Epidermal melanocyte (primary cell): ENCODE measurements around the gene RPP14.
"Not testable (repeated sequence)": the region's sequence is repeated elsewhere in the genome, so short reads cannot be mapped to it uniquely, and the experiment has no call there.

Experiments
- DNase-seq: peaks from one replicate; pipeline ENCODE4 v3.0.0; 2011; ENCODE audit warnings: low spot score; ENCODE audit not compliant: insufficient read length

RPP14 gene

DNA sequence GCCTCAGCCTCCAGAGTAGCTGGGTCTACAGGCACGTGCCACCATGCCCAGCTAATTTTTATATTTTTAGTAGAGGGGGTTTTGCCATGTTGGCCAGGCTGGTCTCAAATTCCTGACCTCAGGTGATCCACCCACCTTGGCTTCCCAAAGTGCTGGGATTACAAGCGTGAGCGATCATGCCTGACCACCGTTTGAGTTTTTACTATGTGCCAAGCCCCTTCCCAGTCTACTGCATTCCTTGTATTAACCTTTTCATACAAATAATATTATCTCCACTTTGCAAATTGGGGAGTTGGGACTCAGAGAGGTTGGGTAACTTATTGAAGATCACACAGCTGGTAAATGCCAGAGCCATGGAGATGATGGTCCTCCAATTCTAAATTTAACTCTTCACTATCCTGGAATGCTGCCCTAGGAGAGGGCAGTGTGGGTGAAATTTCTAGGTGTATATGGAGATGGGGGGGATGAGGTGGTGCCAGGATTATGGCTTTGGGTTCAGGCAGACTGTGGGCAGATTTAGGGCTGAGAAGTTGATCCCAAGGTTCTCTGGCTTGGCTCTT, 25.6 kb downstream of the RPP14 start:
- DNase-seq: no peak

DNA sequence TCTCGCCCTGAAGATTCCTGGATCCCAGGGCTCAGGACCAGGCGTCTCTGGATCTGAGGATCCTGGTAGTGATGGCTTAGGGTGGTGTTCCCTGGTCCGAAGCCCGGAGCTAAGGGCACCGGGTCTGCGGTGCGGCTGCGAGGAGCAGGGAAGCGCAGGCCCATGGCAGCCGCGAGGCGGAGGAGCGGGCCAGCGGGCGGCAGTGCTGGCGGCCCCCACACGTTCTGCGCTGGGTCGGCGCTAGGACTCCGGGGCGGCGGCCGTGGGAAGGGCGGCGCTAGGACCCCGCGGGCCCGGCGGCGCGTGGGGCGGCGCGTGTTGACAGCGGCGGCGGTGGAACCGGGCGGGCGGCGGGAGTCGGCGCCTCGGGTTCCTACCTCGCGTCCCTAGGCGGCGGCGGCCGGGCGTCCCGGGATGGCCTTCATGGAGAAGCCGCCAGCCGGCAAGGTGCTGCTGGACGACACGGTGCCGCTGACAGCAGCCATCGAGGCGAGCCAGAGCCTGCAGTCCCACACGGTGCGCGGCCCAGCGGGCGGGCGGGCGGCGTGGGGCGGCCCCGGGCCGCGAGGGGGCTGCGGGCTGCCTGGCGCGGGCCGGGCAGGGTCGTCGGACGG, 26.6 kb downstream of the RPP14 start, which contains the start of gene PXK:
Gene PXK, plus strand, starts transcription at position 318 of the 614 bp plus-strand sequence. Its CDS starts 97 bp downstream, at position 415.
- peak; percentile 49 for DNase-seq

DNA sequence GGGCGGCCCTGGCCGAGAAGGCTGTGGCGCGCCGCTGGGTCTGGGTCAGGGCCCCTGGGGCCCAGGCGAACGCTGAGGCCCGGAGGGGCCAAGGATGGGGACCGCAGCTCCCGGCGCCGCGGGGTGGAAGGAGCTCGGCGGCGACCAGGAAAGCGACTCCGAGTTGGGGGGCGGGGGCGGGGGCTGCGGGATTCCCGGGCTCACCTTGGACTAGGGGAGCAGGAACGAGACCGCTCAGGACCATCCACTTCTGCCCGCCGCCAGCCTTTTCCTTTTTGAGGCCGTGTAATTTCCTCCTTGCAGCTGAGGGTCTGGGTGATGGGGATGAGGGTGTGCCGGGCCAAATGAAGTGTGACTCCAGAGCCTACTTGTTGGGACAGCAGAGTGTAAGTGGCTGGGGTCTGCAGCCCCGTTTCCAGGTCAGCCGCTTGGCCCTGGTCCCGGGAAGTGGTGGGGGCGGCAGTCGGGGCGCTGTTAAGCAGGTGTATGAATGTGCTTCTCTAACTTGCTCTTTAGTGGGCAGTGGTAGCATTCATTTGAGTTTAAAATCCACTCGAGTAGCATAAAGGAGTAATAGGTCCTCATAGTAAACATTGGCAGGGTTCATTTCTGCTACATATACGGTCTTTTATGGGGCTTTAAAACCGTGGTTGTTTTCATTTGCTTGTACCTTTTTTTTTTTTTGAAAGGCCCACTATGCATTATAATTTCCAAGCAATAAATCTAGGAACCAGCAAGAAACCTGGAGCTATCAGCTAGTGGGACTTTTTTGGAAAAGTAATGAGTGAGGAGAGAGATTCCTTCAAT, 27.4 kb downstream of the RPP14 start:
- no peak for DNase-seq

DNA sequence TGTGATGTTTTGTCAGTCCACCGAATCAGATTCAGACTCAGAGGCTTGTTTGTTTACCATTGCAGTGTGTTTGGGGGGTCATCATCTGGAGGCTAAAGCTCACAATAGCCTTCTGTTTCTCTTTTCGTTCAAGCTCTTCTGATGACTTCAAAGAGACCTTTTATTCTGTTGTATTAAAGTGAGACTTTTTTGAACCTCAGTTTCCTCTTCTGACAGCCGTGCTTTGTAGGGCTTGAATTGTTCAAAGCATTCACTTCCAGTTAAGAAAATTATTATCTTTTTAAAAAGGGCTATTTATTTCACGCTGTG, 27.9 kb downstream of the RPP14 start:
- peak; percentile 66 for DNase-seq

DNA sequence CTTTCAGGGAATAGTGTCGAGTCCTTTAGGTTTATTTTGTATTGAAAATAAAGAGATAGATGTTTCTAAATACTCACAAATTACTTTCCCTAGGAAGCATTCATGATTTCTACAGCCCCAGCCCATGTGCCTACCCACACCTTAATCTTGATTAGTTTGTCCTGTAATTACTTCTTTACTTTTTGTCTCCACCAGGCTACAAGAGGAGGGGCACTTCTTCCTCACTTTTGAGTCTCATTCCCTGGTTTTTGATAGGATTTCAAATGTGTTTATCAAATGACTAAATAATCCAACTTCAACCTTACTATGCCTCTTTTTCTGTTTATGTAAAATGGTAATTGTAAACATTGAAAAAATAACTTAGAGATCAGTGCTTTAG, 28.4 kb downstream of the RPP14 start:
- DNase-seq: no peak

DNA sequence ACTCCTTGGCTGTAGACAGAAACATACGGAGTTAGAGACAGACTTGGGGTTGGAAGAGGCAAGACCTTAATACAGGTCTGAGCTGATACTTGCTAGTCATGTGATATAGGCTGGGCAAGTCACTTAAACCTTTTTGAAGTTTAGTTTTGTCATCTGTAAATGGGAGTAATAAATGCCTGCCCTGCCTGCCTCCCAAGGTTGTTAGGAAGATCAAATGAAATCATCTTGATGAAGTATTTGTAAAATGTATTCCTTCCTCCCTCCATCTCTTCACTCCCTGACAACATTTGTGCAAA, 29.6 kb downstream of the RPP14 start:
- no peak for DNase-seq

DNA sequence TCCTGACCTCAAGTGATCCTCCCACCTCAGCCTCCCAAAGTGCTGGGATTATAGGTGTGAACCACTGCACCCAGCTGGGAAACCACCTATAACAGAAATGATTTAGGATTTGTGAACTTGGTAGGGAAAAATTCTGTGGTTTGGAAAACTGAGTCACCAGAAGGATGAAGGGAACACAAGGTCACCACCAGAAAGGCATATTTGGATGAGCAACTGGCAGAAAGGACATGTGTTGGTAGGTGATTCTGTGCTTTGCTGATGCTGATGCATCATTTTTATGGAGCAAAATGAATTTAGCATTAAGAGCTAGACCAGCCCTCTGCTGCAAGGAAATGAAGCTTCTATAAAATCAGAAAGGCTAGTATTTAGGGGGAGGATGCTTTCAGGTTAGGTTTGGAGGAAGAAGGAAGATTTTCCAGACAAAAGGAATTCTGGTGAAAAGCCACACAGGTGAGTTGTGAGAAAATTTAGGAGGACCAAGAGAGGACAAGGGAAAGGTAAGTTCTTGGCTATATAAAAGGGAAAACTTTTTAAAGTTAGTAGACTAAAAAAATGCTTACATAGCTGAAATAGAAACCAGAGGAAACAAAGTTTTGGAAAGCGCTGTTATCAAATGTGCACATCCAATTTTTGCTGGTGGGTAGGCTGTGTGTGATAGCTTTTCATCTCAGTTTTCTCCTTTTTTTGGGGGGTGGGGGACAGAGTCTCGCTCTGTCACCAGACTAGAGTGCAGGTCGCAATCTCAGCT, 30.3 kb downstream of the RPP14 start:
- DNase-seq: no peak

DNA sequence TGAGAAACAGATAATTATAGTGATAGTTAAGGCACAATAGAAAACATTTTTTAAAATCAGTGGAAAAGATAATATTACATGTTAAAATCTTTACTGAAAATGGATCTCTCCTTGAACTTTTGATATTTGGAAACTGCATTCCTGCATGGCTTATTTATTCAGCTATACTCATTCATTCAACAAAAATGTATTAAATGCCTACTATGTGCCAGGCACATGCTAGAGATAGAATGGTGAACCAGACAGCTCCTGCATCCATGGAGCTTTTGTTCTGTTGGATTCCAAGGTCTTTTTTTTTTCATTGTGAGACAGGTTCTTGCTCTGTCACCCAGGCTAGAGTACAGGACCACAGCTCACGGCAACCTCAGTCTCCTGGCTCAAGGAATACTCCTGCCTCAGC, 31.1 kb downstream of the RPP14 start:
- DNase-seq: no peak

DNA sequence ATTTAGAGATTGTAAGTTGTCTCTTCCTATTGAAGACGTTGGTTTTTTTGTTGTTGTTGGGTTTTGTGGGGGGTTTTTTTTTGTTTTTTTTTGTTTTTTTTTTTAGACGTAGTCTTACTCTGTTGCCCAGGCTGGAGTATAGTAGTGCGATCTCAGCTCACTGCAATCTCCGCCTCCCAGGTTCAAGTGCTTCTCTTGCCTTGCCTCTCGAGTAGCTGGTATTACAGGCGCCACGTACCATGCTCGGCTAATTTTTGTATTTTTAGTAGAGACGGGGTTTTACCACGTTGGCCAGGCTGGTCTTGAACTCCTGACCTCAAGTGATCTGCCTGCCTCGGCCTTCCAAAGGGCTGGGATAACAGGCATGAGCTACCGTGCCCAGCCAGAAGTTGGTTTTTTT, 33.1 kb downstream of the RPP14 start:
- DNase-seq: not testable (repeated sequence)

DNA sequence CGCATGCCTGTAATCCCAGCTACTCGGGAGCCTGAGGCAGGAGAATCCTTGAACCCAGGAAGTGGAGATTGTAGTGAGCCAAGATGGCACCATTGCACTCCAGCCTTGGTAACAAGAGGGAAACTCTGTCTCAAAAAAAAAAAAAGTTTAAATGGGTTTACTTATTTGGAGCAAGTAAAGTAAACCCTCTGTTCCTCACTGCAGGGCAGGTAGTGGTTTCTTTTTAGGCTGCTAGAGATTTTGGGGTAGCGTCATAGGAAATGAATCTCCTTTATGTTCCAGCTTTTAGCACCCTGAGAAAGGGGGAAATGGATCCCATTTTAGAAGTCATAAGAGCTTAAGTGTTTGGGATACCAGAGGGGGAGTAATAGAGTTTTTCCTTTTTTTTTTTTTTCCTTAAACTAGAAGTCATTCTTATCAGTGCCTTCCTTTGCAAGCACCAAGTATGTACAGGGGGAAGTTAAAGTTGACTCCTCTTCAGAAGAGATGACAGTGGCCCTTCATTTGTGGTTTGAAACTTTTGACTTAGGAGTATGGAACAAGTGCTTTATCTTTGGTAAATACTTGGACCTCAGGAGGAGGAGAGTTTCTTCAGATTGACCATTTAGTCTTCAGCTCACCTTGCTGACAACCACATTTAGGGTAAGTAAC, 34.7 kb downstream of the RPP14 start:
- no peak for DNase-seq

DNA sequence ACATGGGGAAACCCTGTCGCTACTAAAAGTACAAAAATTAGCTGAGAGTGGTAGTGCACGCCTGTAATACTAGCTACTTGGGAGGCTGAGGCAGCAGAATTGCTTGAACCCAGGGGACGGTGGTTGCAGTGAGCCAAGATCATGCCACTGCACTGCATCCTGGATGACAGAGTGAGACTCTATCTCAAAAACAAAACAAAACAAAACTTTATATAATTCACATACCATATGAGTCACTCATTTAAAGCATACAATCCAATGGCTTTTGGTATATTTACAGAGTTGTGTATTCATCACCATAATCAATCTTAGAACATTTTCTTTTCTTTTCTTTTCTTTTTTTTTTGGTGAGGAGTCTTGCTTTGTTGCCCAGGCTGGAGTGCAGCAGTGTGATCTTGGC, 35.3 kb downstream of the RPP14 start:
- no peak for DNase-seq

DNA sequence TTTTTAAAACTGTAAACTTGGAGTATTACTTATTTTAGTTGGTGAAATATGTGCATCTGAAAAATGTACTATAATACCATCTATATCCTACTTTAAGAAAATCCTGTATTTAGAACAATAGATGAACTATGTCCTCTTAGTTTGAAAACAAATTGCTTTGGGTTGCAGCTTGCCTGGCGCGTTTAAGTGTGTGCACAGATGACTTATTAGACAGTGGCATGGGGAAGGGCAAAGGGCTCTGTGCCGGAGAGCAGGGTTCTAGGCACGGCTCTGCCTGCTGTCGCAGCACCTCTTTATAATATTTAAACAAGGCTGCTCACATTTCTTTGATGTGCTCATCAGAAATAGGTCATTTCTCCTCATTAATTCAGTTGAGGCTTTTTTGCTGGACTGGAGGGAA, 36.6 kb downstream of the RPP14 start:
- no peak for DNase-seq

DNA sequence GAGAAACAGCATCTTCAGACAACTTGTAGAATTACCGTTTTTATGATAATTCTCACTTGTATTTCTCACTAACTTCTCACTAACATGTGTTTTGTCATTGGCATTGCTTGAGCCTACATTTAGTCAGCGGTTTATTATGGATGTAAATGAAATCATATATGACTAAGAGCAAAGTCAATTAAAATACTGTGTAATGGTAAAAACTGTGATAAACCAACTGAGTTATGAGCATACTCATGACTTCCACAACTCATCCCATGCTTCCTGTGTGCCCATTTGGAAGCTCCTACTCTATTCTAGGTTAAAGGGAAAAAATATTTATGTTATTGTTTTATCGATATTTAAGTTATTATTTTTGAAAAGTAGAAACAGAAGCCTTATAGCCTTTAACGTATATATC, 39.4 kb downstream of the RPP14 start:
- DNase-seq: no peak

DNA sequence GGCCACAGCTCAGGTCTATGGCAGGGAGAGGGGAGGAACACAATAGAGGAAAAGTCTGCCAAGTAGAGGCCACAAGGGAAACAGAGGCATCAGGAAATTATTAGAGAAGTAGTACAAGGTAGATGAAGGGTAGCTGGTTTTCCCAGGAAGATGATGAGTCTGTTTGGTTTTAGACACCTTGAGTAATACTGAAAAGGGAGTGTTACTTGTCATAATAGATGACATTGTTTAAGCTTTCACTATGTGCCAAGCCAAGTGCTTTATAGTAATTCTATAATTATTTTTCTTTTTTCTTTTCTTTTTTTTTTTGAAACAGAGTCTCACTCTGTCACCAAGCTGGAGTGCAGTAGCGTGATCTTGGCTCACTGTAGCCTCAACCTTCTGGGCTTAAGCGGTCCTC, 40.3 kb downstream of the RPP14 start:
- no peak for DNase-seq

DNA sequence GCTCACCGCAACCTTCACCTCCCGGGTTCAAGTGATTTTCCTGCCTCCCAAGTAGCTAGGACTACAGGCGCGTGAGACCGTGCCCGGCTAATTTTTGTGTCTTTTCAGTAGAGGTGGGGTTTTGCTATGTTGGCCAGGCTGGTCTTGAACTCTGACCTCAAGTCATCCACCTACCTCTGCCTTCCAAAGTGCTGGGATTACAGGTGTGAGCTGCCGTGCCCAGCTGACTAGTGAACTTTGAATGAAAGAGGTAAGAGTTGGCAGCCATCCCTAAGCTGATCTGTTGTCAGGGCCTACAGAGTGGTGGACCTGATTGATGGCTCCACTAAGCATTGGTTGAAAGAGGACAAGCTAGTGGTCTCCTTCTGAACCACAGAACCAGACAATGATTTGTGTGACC, 41.9 kb downstream of the RPP14 start:
- DNase-seq: no peak

DNA sequence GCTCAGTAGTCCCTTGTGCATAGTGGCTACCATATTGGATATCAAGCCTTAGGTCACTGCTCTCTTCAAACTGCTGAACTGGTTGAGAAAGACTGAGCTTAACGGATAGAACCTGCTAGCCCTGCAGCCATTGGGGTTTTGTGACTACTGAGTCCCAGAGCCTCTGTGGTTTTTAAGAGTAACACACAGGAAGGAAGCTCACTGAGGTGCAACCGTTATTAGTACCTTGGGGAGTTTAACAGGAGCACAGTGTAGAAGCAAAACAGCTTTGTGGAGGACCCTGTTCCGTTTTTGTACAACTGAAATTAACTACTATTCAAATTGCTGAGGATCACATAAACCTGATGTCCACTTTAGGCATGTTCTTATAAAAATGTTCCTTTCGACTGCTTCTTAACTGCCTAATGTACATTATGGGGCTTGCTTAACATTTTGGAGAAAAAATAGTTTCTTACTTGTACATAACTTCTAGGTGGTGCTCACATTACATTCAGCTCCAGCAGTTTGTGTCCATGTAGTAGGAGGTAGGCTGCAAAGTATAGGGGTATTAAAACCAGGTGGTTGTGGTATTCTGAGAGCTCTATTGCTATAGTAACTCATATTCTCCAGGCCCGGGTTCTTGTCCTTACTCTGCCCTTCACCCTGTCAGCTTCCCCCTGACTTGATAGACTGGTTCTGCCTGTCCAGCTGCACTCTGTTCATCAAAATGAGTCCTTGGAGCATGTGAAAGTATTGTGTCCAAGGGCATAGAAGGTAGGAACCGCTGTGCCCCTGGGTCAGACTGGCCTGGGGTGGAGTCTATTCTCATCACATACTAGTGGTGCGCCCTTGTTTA, 44.0 kb downstream of the RPP14 start:
- no peak for DNase-seq

DNA sequence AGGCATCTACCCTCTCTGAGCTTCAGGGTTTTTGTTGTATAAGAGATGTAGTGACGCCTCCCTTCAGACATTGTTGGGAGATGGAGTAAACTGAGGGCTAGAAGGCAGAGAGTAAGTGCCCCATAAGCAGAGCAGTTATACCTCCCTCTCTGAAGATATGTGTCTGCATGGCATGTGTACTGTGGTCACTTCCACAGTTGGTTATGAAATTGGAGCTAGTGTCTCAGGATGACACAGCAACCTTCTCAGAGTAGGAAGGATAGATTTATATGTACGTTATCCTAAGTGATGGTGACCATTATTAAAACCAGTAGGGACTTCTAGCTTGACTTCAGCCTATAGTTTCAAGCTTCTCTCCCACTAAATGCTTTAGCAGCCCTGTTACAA, 44.6 kb downstream of the RPP14 start:
- no peak for DNase-seq

DNA sequence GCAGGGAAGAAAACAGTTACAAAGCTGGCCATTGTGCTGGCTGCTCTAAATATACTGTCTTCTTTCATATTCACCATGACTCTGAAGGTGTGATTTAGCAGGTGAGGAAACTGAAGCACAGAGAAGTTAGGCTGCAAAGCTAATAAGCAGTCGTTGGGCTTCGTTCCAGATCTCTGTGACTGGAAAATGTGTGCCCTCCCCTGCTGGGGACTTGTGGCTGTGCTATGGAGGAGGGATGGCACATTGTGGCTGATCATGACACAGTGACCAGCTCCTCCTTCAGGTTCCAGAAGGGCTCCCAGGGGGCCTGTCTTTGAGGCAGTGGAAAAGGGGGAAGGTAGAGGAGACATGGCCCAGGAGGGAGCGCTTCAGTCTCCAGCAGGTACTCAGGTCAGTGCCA, 45.9 kb downstream of the RPP14 start:
- DNase-seq: no peak

DNA sequence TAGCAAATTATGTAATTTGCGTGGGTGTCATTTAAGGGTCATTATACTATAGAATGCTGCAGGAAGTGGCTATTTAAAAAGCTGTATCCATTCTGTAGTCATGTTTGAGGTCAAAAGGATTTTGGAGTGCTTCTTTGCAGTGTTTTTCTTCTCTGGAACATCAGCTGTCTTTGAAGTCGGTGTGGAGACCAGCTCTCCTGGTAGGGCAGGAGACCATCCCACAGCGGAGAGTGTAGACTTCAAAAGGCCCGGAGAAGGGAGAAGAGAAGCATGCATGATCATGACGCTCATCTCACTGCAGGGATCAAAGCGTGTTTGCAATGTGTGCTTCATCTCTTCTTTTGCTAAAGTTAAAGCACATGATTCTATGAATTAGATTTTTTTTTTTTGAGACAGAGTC, 46.6 kb downstream of the RPP14 start:
- DNase-seq: no peak

DNA sequence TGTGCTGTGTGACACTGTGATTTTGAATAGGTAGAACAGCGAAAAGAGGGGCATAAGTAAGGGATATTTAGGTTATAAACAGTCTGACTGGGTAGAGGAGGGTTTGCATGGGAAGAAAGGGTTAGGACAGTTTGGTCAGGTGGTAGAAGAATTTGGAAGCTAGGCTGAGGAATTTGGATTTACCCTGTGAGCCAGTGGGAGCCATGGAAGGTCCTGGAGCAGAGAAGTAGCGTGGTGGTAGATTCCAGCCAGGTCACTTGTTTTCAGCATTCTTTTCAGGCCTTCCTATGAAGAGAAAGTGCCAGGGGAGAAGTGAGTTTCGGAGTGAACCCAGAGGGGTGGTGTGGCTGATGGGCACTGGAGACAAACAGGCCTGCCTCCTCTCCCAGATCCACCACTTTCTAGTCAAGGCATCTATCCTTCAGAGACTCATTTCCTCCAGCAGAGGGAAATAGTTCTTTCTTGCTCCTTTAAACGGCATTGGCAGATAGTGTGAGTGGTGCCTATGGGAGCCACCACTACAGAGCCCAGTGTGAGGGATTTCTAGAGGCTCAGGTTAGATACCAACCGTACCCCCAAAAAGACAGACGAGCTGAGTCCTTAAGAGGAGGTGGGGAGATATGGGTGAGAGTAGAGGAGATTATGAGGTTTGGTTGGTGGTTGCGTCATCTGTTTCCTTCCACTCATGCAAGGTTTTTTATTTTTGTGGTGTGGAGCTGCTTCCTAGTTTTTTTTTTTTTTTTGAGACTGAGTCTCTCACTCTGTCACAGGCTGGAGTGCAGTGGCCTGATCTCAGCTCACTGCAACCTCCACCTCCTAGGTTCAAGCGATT, 47.9 kb downstream of the RPP14 start:
- no peak for DNase-seq
